HG03521 (cell line): ENCODE data around the gene CRCP.
"Not testable (repeated sequence)": the region's sequence is repeated elsewhere in the genome, so short reads cannot be mapped to it uniquely, and the experiment has no call there.

Source experiments
- ATAC-seq: cut with Tn5 transposase; IDR thresholded peaks from one replicate; pipeline ENCODE4 v1.9.1; 2021; ENCODE audit warnings: mild to moderate bottlenecking, moderate library complexity; ENCODE audit not compliant: unreplicated experiment

CRCP gene

GRCh38 chr7:66114743-66115649 lies at the start of gene CRCP:
CRCP (plus strand) TSS chr7:66114847; CDS start chr7:66114963, 116 bp downstream.
- peak; percentile 85 for ATAC-seq

GRCh38 chr7:66069732-66070131 lies 44.9 kb upstream of the CRCP start:
- no peak for ATAC-seq

- no peak for ATAC-seq
Measured at GRCh38 chr7:66070222-66070621, 44.4 kb upstream of the CRCP start.

DNA sequence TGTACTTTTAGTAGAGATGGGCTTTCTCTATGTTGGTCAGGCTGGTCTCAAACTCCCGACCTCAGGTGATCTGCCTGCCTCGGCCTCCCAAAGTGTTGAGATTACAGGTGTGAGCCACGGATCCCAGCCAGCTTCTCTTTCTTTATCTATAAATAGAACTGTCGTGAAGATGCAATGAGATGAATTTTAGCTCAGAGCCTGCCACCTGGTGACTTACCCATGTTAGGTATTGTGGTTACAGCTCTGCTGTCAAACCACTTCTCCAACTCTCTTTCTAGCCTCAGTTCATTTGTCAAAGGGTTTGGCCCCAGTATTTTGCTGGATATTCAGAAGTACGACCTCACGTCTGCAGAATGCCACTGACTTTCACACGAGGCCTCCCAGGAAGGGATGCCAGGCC lies 42.4 kb upstream of the CRCP start:
- ATAC-seq = not testable (repeated sequence)

GRCh38 chr7:66075590-66076461 lies 38.8 kb upstream of the CRCP start, which contains the start of gene ASL:
ASL (plus strand) TSS chr7:66075819; CDS start chr7:66076082, 263 bp downstream.
- peak; percentile 100 for ATAC-seq

DNA sequence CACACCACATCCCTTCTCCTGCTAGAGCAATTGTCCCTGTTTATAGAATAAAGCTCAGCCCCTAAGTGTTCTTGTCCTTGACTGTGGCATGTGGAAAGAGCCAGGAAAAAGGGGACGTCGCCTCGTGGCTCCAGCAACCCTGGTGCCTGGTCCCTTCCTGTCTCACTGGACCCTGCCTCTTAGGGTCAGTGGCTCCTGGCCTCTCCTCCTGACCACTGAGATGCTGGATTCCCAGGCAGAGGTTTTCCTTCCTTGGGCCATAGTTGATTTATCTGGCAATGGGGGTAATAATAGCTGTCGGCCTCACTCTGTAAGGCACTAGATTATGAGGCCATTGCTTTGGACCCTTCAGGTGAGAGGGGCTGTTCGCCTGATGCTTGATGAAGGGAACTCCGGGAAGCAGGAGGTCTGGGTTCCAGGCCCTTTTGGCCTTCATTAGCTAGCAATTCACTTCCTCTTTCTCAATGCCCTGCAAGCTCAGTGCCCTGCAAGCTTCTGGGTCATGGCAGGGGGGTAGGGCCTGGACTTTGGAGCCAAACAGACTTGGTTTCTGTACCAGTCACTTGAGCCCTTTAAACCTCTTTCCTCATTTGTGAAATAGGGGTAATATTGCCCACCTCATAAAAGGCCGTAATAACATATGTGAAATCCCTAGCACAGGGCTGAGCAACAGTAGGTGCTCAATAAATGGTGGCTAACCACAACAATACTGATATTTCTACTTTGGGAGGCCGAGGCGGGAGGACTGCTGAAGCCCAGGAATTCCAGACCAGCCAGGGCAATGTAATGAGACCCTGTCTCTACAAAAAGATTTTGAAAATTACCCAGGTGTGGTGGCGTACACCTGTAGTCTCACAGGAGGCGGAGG lies 38.0 kb upstream of the CRCP start:
- no peak for ATAC-seq

GRCh38 chr7:66078067-66078466 lies 36.6 kb upstream of the CRCP start:
- no peak for ATAC-seq

GRCh38 chr7:66082083-66082482 lies 32.6 kb upstream of the CRCP start:
- no peak for ATAC-seq

- ATAC-seq = no peak
Measured at GRCh38 chr7:66082886-66083415, 31.7 kb upstream of the CRCP start.

GRCh38 chr7:66083677-66084076 lies 31.0 kb upstream of the CRCP start:
- no peak for ATAC-seq

GRCh38 chr7:66088861-66089838 lies 25.5 kb upstream of the CRCP start:
- ATAC-seq = no peak

GRCh38 chr7:66092654-66093053 lies 22.0 kb upstream of the CRCP start:
- no peak for ATAC-seq

- no peak for ATAC-seq
Measured at GRCh38 chr7:66095010-66095409, 19.6 kb upstream of the CRCP start.

GRCh38 chr7:66099232-66099550 lies 15.5 kb upstream of the CRCP start:
- ATAC-seq = no peak

- peak; percentile 68 for ATAC-seq
Measured at GRCh38 chr7:66099551-66100407, 14.9 kb upstream of the CRCP start.

- no peak for ATAC-seq
Measured at GRCh38 chr7:66100408-66101050, 14.1 kb upstream of the CRCP start.

DNA sequence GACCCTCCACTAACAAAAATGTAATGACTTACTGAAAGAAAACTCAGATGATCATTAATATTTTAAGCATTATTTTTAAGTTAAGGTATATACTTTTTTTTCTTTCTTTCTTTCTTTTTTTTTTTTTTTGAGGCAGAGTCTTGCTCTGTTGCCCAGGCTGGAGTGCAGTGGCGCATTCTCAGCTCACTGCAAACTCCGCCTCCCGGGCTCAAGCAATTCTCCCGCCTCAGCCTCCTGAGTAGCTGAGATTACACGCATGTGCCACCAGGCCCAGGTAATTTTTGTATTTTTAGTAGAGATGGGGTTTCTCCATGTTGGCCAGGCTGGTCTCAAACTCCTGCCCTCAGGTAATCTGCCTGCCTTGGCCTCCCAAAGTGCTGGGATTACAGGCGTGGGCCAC lies 12.5 kb upstream of the CRCP start:
- not testable (repeated sequence) for ATAC-seq

- ATAC-seq = not testable (repeated sequence)
Measured at GRCh38 chr7:66103994-66104393, 10.7 kb upstream of the CRCP start.
